ENCODE data around the gene OR5H6.
"Not testable (repeated sequence)": the region's sequence is repeated elsewhere in the genome, so short reads cannot be mapped to it uniquely, and the experiment has no call there.

Gene OR5H6

GRCh38 chr3:98263944-98264343 is at the start of gene OR5H6:
Gene OR5H6 (plus strand): TSS chr3:98264244. CDS start chr3:98264333, 89 bp downstream.
- no peak for FAIRE-seq

GRCh38 chr3:98215051-98215450 is 49.0 kb upstream of the OR5H6 start:
- no peak for FAIRE-seq

GRCh38 chr3:98223907-98224672 is 40.0 kb upstream of the OR5H6 start:
- FAIRE-seq = no peak

GRCh38 chr3:98232489-98232888 is 31.6 kb upstream of the OR5H6 start:
- no peak for FAIRE-seq

GRCh38 chr3:98233468-98233867 is 30.6 kb upstream of the OR5H6 start:
- no peak for FAIRE-seq

- no peak for FAIRE-seq
Observed at GRCh38 chr3:98240131-98240530, 23.9 kb upstream of the OR5H6 start.

- FAIRE-seq = no peak
Observed at GRCh38 chr3:98242155-98242554, 21.9 kb upstream of the OR5H6 start.

- no peak for FAIRE-seq
Observed at GRCh38 chr3:98243843-98244242, 20.2 kb upstream of the OR5H6 start.

GRCh38 chr3:98246142-98246541 is 17.9 kb upstream of the OR5H6 start:
- no peak for FAIRE-seq

GRCh38 chr3:98256026-98256425 is 8.0 kb upstream of the OR5H6 start:
- FAIRE-seq = not testable (repeated sequence)

GRCh38 chr3:98259707-98260106 is 4.3 kb upstream of the OR5H6 start:
- FAIRE-seq = no peak

- no peak for FAIRE-seq
Observed at GRCh38 chr3:98262046-98262445, 2.0 kb upstream of the OR5H6 start.

- FAIRE-seq = no peak
Observed at GRCh38 chr3:98269846-98270245, 5.8 kb downstream of the OR5H6 start.

GRCh38 chr3:98272126-98272525 is 8.1 kb downstream of the OR5H6 start:
- FAIRE-seq = no peak

GRCh38 chr3:98274914-98275313 is 10.9 kb downstream of the OR5H6 start:
- no peak for FAIRE-seq

GRCh38 chr3:98282205-98282604 is 18.2 kb downstream of the OR5H6 start, which contains the start of gene OR5H2:
Gene OR5H2 (plus strand): TSS chr3:98282505. CDS start chr3:98282903, 398 bp downstream.
- FAIRE-seq = no peak

GRCh38 chr3:98290916-98291315 is 26.9 kb downstream of the OR5H6 start:
- no peak for FAIRE-seq

GRCh38 chr3:98291332-98291957 is 27.4 kb downstream of the OR5H6 start:
- FAIRE-seq = no peak

All from TTC549 (cell line).